Fibroblast of mammary gland (primary cell): Measurements from ENCODE around the gene KLF3.

Source experiments
- DNase-seq: peaks from one replicate; pipeline ENCODE4 v3.0.0-alpha.2; 2010; ENCODE audit warnings: low read depth
- H3K4me3 ChIP-seq: 2 replicates; pipeline ENCODE4 v1.5.1; 2011; ENCODE audit warnings: low read depth, mild to moderate bottlenecking, low read length, moderate library complexity; ENCODE audit not compliant: control insufficient read depth
- TF ChIP-seq, protein P1 (sequence below): conservative IDR thresholded peaks from 2 replicates; pipeline ENCODE4 v1.5.1; 2011; ENCODE audit warnings: low read depth, low read length, inconsistent platforms; ENCODE audit not compliant: control insufficient read depth, insufficient read depth

KLF3 gene

DNA sequence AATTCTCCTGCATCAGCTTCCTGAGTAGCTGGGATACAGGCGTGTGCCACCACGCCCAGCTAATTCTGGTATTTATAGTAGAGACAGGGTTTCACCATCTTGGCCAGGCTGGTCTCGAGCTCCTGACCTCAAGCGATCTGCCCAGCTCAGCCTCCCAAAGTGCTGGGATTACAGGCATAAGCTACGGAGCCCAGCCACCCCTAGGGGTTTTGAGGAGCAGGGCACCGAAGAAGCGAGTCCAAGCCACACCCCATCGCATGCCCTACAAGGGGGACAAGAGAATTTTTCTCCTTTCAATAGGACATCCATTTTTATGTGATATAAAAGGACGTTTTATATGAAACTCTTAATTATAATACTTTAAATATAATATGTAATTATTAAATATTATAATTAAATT lies 13.9 kb upstream of the KLF3 start:
- H3K4me3 ChIP-seq: no peak overlapping the region
- DNase-seq: no peak
- TF ChIP-seq, protein P1, sequence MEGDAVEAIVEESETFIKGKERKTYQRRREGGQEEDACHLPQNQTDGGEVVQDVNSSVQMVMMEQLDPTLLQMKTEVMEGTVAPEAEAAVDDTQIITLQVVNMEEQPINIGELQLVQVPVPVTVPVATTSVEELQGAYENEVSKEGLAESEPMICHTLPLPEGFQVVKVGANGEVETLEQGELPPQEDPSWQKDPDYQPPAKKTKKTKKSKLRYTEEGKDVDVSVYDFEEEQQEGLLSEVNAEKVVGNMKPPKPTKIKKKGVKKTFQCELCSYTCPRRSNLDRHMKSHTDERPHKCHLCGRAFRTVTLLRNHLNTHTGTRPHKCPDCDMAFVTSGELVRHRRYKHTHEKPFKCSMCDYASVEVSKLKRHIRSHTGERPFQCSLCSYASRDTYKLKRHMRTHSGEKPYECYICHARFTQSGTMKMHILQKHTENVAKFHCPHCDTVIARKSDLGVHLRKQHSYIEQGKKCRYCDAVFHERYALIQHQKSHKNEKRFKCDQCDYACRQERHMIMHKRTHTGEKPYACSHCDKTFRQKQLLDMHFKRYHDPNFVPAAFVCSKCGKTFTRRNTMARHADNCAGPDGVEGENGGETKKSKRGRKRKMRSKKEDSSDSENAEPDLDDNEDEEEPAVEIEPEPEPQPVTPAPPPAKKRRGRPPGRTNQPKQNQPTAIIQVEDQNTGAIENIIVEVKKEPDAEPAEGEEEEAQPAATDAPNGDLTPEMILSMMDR: no peak

DNA sequence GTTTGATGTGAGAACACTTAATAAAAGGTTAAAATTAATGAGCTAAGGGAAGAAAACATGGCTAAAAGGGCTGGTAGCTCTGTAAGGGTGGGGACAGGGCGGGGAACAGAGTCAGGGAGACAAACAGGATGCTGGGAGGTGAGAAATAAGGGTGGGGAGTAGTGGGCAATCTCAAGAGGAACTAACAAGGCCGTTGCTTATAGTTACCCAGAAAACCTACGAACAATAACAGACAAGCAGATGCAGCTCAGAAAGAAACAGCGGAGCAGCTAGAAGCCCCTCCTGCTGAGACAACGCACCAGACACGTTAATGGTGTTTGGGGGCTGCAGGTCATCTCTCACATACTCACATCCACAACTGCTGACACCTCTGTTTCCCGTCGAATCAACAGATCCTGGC lies 9.7 kb upstream of the KLF3 start:
- no peak for DNase-seq
- no peak overlapping the region for H3K4me3 ChIP-seq
- TF ChIP-seq, protein P1: no peak

DNA sequence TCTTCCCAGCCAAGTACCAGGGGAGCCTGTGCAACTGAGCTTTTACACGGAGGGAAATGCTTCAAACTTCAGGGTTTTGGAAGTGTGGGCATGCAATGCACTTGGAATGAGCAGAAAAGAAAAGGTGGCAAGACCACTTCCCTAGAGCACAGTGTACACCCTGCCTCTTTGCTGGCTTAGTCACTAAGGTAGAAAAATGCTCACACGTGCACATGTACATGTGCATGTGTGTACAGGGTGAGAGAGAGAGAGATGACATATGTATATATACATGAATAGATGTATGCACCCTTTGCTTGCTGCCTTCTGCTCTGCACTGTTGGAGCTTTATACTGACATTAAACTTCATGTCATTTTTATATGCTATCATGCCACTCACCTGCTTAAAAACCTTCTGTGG lies 7.9 kb upstream of the KLF3 start:
- no peak for DNase-seq
- no peak overlapping the region for H3K4me3 ChIP-seq
- TF ChIP-seq, protein P1: no peak

DNA sequence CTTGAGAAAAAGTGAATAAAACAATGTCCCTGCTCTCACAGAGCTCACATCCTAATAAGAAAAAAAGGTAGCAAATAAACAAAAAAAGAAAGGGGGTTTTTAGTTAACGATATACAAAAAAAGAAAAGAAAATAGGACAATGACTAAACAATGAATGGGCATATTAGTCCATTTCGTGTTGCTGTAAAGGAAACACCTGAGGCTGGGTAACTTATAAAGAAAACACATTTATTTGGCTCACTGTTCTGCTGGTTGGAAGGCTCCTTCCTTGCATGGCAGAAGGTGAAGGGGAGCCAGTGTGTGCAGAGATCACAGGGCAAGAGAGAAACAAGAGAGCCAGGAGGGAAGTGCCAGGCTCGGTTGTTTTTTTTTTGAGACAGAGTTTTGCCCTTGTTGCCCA lies 4.7 kb upstream of the KLF3 start:
- TF ChIP-seq, protein P1: no peak
- no peak overlapping the region for H3K4me3 ChIP-seq
- DNase-seq: no peak

DNA sequence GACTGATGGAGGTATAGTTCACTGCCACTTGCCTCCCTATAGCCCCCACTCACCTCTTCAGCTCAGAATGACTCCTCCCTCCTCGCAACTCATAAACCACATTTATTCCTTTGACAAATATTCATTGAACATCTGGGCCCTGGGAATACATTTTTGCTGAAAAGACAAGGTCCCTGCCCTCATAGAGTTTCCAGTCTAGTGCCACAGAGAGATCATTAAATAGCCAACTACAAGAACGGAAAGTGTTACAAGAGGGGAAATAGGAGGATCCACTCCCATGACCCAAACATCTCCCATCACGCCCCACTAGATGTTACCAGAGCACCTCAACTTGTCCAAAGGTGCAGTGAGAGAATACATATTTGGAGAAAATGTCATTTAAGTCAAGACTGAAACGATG lies 3.2 kb upstream of the KLF3 start:
- TF ChIP-seq, protein P1: no peak
- H3K4me3 ChIP-seq: no peak overlapping the region
- no peak for DNase-seq

DNA sequence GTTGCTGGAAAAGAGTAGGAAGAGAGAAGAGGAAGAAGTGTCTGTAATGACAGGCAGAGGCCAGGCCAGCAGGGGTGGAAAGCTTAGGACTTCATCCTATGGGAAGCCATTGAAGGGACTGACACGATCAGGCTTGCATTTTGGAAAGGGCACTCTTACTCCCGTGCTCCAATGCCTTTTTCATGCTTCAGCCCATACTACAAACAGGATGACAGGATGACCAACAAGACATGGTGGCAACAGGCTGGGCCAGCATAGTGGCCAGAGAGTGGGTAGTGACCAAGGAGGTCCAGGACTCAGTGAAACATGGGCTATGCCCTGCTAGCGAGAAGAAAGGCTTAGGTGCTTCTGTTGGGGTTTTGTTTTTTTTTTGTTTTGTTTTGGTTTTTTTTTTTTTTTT lies 2.6 kb upstream of the KLF3 start:
- DNase-seq: no peak
- TF ChIP-seq, protein P1: no peak
- no peak overlapping the region for H3K4me3 ChIP-seq

DNA sequence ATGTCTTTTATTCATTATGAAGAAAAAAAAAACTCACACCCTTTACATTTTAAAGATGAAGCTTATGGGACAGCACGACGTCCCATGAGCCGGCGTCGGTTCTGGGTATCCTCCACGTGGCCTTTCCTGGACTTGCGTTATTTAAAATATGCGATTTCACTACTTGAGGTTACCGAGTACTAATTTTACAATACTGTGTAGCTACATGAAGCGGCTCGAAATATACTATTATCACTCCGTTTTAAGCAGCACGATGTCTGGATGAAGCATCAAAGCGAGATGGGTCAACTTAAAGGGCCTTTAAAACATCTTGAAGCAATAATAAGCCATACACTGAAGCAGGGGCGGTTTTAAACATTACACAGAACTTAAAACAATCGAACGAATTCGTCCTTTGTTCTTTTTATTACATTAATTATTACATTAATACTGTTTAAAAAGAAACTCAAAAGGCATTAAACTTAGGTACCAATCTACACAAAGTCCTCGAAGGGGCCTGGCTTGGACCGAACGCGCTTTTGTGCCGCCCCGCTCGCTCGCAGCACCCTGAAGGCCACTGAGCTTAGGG lies 1.4 kb upstream of the KLF3 start:
- peak overlapping the region; percentile 59 for H3K4me3 ChIP-seq
- TF ChIP-seq, protein P1: no peak

More for the DNA sequence above, 1.4 kb upstream of the KLF3 start:
- DNase-seq: no peak
